GM19240 (cell line): Measurements from ENCODE around the gene TTC17.
"Not testable (repeated sequence)": the region's sequence is repeated elsewhere in the genome, so short reads cannot be mapped to it uniquely, and the experiment has no call there.

Experiments
- DNase-seq: peaks from one replicate; pipeline ENCODE4 v3.0.0; 2011; ENCODE audit warnings: low spot score; ENCODE audit not compliant: insufficient read length

The TTC17 gene

GRCh38 chr11:43358801-43359421 is at the start of gene TTC17:
Gene TTC17 (plus strand): TSS chr11:43358920. CDS start chr11:43358955, 35 bp downstream.
- DNase-seq, result peak; percentile 73

DNA sequence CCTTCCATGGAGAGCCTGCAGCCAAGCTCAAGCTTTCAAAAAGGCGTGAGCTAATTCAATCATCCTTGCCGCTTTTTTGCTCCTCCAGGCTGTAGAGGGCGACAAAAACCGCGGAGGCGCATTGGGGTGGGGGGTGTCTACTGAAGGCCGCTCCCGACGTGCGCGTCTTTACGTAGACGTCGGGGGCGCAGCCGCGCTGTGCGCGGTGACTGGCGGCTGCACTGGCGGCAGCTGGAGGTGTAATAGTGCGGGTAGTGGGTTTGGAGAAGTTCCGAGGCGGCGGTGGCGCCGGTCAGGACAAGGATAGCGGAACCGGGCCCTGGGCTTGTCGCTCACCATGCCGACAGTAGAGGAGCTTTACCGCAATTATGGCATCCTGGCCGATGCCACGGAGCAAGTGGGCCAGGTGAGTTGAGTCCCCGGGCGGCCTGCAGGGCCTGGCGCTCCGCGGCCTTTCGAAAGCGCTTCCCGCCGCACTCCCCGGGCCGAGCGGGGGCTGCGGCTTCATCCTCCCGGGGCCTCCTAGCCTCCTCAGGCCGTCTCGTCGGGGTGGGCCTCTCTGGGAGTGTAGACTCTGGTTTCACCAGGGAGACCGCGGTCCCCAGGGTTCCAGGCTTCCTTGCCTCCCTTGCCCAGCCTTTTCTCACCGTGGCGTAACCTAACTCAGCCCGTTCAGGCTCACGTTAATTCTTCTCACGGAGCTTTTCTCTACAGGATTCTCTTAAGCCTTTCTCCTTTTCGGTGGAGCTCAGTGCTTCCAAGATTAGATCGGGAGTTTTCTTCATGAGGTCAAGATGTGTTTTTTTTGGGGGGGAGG is 46.7 kb upstream of the TTC17 start, which contains the start of gene API5:
TSS of gene API5 (plus strand) at position 206 of the 817 bp plus-strand sequence. CDS start at position 338, 132 bp downstream.
- DNase-seq, result peak; percentile 70

GRCh38 chr11:43315966-43316365 is 42.8 kb upstream of the TTC17 start:
- DNase-seq, result no peak

DNA sequence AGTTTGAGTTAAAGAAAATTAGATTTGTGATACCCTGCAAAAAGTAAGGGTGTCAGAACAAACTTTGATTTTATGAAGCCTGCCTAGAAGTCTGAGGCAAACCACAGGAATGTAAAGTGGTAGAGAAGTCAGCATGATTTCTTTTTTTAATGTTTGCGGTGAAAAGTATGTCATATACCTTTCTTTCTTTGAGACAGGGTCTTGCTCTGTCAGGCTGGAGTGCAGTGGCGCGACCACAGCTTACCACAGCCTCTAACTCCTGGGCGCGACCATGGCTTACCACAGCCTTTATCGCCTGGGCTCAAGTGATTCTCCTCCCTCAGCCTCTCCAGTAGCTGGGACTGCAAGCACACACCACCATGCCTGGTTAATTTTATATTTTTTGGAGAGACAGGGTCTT is 42.3 kb upstream of the TTC17 start:
- no peak for DNase-seq

GRCh38 chr11:43327987-43328386 is 30.7 kb upstream of the TTC17 start:
- no peak for DNase-seq

- no peak for DNase-seq
These were observed 30.2 kb upstream of the TTC17 start for GRCh38 chr11:43328482-43328881.

DNA sequence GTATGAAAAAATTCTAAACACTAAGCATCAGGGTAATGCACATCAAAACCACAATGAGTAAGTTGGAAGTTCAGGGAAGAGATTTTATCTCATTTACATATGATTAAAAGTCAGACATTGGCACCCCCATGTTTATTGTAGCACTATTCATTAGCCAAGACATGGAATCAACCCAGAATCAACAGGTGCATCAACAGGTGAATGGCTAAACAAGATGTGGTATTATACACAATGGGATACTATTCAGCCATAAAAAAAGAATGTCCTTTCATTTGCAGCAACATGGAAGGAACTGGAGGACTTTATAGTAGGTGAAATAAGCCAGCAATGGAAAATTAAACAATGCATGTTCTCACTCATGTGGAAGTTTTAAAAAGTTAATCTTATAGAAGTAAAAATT is 17.6 kb upstream of the TTC17 start:
- DNase-seq, result no peak

DNA sequence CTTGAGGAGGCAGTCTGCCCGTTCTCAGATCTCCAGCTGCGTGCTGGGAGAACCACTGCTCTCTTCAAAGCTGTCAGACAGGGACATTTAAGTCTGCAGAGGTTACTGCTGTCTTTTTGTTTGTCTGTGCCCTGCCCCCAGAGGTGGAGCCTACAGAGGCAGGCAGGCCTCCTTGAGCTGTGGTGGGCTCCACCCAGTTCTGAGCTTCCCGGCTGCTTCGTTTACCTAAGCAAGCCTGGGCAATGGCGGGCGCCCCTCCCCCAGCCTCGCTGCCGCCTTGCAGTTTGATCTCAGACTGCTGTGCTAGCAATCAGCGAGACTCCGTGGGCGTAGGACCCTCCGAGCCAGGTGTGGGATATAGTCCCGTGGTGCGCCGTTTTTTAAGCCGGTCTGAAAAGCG is 7.3 kb upstream of the TTC17 start:
- DNase-seq, result not testable (repeated sequence)

DNA sequence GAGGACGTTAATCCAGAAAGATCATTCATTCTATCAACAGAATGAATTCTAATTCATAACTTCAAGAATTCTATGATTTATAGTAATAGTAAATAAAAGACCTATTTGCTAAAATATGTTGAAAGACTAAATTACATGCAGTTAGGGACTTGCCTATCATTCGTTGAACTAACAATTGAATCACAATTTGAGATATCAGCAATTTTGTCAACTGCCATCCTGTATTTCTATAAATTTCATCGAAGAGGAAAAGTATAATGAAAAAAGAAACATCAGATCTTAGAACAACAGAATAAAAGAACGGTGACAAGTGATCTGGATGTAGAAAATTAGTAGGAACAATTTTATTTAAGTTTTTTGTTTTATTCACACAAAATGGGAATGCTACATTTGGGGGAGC is 4.4 kb upstream of the TTC17 start:
- DNase-seq, result no peak

DNA sequence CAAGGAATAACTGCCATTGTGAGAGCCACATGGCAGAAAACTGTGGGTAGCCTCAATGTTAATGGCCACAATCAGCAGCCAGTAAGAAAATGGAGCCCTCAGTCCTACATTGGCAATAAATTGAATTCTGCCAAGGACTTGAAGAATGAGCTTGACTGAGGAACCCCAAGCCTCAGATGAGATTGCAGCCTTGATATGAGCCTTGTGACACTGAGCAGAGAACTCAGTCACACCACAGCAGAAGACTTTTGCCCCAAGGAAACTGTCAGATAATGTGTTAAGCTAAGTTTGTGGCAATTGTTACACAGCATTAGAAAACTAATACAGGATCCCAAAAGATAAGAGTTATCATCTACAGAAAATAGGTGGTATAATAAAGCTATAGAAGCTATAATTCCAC is 2.4 kb upstream of the TTC17 start:
- no peak for DNase-seq

DNA sequence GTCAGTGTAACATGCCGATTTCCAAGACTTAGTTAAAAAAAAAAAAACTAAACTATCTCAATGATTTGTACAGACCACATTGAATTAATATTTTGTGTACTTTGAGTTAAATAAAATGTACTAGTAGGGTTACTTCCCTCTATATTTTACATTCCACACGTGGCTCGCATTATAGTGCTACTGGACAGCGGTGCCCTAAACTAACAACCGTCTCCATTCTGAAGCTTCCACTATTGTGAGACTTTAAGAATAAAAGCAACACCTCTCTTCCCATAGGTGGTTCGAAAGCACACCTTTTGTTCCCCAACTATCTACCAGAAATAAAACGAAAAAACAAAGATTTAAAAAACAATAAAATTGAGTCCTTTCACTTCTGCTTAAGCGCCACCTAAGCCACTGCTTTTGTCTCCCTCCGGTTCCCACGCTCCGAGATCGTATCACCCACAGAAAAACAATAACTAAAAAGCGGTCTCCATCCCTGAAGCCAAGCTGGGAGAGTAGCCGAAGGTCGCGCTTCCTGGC is 380 bp upstream of the TTC17 start:
- no peak for DNase-seq

DNA sequence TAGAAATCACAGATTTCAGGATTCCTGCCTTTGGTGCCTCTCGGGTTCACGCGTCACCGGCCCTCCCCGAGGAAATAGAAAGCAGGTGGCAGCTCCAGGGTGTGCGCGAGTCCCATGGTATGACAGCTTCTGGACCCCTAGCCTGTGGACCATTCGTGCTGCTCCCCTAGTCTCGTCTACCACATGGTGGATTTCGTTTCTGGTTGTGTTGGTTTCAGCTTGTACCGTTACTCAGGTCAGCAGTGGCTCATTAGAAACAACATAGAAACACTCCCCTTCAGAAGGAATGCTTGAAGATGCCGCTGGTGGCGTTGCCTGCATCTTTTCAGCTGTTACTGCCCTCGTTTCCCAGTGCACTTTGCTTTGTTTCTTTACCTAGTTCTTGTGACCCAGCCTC is 700 bp downstream of the TTC17 start:
- peak; percentile 14 for DNase-seq

GRCh38 chr11:43360361-43361032 is 1.8 kb downstream of the TTC17 start:
- no peak for DNase-seq

GRCh38 chr11:43366677-43367076 is 8.0 kb downstream of the TTC17 start:
- no peak for DNase-seq

DNA sequence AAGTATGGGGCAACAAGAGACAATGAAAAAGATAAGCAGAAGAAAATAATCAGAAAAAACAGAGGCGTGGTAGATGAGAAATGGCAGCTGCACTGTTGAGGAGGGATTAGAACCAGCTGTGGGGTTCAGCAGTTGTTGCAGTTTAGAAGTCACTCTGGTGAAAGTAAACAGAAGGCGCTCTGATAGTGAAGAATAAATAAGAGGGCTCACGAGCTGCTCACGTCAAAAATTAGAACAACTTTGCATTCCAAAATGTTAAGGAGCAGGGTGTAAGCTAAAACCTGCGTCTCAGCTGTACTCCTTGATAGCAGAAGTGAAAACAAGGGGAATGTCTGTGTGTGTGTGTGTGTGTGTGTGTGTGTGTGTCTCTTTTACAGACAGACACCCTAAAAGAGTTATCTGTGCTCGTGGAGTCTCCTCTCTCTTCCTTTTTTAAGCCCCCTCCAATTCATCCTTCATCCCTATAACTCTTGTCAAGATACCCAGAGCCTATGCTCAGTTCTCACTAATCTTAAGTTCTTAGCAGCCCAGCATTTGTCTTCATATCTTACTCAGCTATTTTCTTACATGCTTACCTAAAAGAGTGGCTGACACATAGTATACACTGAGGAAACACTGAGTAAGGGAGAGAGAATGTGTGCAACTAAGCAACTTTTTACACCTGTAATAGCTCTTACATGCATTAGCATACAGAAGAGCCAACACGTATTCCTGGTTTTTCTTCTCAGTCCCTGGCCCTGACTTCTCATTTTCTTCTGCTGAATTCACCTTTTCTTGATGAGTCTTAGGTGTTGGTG is 8.9 kb downstream of the TTC17 start:
- DNase-seq, result no peak

GRCh38 chr11:43376065-43376464 is 17.3 kb downstream of the TTC17 start:
- no peak for DNase-seq

- DNase-seq, result no peak
These were observed 17.9 kb downstream of the TTC17 start for GRCh38 chr11:43376594-43376993.

DNA sequence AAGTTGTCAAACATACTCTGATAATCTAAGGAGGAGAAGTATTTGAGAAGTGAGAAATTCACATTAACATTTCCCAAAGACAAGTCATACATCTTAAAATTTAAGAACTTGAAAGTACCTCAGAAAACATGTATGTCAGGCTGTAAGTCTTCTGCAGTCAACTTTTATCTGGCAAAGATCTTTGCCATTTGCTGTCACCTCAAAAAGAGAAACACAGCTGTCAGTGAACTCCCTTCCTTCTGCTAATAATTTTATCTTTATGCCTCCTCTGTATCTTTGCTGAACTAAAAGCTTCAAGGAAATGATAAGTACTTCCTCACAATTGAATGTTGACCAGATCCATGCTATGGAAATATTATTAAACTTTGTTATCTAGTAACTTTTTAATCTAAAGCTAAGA is 18.7 kb downstream of the TTC17 start:
- no peak for DNase-seq

- no peak for DNase-seq
These were observed 20.2 kb downstream of the TTC17 start for GRCh38 chr11:43378897-43379296.

GRCh38 chr11:43381802-43382201 is 23.1 kb downstream of the TTC17 start:
- DNase-seq, result no peak

GRCh38 chr11:43382614-43383013 is 23.9 kb downstream of the TTC17 start:
- DNase-seq, result no peak
